Measurements from ENCODE around the gene PRMT5. TPM values are rescaled to one million over a fixed set of nuclear protein-coding genes. Genes with fewer than 3 reads are reported as not detected.

Gene PRMT5
- polyA plus RNA-seq, 3 donors = 30.8 to 46.0 (median 32.7) TPM

DNA sequence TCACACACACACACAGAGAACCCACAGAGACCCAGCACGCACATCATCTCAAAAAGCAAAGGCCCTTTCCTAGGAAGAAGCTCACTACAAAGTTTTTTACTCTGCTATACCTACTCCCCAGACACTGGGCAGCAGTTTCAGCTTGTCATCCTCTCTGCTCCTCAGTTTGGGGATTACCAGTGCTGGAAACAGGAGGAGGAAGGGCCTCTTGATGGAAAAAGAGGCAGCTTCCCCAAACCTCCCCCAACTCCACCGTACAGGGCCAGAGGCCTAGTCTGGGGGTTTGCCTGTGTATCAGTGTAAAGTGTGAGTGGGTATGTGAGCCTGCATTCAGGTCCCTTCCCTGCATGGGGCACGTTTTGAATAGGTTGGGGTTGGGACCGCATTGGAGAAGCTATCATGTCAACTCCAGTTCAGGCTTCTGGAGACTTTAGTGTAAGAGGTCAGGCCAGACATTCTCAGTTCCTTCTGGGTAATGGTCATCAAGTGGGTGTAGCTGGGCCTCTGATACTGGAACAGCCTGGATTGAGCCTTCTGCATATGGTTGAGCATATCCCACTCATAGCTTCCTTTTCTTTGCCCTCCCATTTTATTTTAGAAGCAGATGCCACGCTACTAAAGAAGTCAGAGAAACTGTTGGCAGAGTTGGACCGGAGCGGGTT, 45.0 kb downstream of the PRMT5 start:
- 87 to 89% (median 87%) methylated on average over 7 of the region's 7 CpGs for WGBS, 3 donors
- H3K27ac ChIP-seq (ENCODE audit: low read depth, low read length) = no peak overlapping the region

DNA sequence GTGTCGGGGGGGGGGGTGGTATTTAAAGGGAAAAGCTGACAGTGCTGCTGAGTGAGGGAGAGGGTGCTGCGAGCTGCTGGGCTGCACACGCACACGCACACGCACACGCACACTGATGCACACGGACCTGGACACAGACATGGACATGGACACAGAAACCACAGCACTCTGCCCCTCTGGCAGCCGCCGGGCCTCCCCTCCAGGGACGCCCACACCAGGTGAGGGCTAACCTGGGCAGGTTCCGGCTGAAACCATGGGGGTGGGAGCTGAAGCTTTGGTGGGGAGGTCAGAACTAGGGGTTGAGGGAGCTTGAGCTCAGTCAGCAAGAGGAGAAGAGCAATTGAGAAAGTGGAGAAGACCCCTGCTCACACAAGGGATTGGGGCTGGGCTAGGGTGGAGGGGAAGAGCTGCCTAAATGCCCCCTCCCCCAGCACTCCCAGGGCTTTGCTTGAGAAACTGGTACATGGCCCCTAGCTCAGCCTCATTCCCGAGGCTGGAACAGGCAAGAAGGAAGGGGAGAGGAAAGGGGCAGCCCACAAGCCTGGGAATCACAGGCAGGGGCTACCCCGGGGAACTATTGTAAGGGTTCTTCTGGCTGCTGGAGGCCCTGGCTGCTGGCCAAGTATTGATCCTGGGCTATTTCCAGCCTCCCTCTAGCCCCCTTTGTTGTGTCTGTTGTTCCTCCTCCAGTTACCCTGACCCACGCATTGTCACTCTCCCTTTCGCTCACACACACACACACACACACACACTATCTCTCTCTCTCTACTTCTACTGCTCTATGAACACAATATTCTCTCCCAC, 45.8 kb downstream of the PRMT5 start, which contains the start of gene REM2:
REM2 (plus strand) TSS at position 50 of the 804 bp plus-strand sequence; CDS start at position 116, 66 bp downstream.
- H3K27ac ChIP-seq (ENCODE audit: low read depth, low read length) = no peak within 1 kb of the TSS
- WGBS, 3 donors = 18 to 49% (median 36%) methylated on average over 15 of the region's 15 CpGs

DNA sequence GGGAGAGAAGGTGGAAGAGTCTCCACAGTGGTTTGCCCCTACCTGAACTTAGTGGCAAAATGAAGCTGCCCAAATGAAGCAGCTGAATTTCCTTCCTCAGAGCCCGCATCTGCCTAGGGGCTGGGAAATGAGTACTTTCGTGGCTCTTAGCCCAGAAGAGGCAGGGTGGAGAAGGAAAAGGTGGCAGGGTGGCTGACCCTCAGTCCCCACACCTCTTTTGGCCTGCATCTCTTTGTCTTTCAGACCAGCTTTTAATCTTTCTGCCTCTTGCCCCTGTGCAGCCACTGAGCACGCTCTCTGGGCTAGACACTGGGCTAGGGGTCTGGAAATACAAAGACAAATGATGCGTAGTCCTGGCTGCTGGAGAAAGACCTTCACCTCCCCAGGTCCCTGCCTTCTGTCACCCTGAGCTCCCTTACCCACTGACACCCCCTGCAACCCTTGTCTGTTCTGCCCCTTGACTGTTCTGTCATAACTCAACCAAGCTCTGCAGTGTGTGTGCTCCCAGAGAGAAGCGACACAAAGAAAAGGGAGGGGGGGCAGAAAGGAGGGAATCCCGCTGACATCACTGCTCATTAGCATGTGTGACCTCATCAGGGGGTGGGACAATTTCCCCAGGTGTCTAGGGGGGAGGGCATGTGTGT, 46.5 kb downstream of the PRMT5 start:
- H3K27ac ChIP-seq (ENCODE audit: low read depth, low read length) = no peak overlapping the region
- WGBS, 3 donors = 18 to 35% (median 34%) methylated on average over 6 of the region's 6 CpGs

DNA sequence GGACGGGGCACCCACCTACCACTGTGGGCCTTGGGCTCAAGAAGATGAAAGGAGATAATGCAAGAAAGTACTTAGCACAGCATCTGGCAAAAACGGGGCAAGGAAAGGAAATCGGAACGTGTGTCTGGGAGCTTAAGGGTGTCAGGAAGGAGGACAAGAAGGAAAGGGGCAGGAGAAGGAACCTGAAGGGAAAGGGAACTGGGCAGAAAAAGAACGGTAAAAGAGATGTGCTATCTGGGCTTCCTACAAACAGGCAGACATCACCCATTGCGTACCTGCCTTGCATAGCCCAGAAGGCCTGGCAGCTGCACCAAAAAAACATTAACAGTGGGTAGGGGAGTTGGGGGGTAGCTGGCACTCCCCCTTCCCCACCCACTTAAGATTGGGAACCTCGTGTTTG, 47.1 kb downstream of the PRMT5 start:
- WGBS, 3 donors = 36 to 51% (median 38%) methylated on average over 7 of the region's 7 CpGs
- H3K27ac ChIP-seq (ENCODE audit: low read depth, low read length) = no peak overlapping the region

DNA sequence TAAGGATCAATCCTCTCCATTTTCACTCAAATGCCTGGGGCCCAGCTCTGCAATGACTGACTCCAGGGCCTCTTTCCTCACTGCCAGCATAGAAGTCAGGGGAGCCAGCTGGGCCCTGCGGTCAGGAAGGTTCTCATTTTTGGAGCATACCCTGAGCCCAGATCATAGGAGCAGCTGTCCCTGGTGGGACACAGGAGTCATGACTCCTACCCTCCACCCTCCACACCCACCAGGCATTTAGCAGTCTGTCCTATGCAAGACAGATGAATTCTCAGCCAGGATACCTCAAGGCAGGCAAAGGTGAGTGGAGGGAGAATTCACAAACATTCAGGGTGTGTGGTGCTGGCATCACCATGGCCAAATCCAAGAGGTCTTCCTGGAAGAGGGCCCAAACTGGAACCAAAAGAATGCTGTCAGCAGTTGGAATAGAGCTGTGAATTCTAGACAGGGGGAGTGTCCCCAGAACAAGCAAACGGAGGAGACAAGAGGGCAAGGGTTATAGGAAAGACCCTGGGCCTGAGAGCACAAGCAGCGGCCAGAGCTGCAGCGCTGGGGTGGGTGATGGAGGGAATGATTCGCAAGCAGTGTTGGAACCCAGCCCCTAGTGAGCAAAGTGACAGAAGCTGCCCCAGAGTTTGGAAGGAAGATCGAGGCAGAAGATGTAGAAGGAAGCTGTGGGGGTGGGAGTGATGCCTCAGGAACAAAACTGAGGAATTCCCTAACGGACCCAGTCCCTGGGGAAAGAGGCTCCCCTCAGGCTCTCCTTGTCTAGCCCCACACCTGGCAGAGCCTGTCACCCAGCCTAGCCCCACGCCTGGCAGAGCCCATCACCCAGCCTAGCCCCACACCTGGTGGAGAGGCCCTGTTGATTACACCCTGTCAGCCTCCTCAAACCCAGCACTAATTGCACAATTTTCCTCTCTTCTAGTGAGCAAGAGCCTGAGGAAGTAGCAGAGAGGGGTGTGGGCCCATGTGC, 50.6 kb downstream of the PRMT5 start:
- 68 to 82% (median 72%) methylated on average over 8 of the region's 8 CpGs for WGBS, 3 donors
- H3K27ac ChIP-seq (ENCODE audit: low read depth, low read length) = no peak overlapping the region

DNA sequence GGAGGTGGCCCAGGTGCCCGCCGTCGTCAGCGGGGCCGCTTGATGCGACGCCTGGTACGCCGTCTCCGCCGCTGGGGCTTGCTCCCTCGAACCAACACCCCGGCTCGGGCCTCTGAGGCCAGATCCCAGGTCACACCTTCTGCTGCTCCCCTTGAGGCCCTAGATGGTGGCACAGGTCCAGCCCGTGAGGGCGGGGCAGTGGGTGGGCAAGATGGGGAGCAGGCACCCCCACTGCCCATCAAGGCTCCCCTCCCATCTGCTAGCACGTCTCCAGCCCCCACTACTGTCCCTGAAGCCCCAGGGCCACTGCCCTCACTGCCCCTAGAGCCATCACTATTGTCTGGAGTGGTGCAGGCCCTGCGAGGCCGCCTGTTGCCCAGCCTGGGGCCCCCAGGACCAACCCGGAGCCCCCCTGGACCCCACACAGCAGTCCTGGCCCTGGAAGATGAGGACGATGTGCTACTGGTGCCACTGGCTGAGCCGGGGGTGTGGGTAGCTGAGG, 52.1 kb downstream of the PRMT5 start:
- 93 to 96% (median 93%) methylated on average over 22 of the region's 22 CpGs for WGBS, 3 donors
- no peak overlapping the region for H3K27ac ChIP-seq (ENCODE audit: low read depth, low read length)

DNA sequence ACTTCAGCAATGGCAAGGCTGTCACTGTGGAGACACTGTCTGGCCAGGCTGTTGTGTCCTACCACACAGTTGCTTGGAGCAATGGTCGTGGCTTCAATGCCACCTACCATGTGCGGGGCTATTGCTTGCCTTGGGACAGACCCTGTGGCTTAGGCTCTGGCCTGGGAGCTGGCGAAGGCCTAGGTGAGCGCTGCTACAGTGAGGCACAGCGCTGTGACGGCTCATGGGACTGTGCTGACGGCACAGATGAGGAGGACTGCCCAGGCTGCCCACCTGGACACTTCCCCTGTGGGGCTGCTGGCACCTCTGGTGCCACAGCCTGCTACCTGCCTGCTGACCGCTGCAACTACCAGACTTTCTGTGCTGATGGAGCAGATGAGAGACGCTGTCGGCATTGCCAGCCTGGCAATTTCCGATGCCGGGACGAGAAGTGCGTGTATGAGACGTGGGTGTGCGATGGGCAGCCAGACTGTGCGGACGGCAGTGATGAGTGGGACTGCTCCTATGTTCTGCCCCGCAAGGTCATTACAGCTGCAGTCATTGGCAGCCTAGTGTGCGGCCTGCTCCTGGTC, 53.3 kb downstream of the PRMT5 start:
- WGBS, 3 donors = 95 to 97% (median 96%) methylated on average over 20 of the region's 20 CpGs
- H3K27ac ChIP-seq (ENCODE audit: low read depth, low read length) = no peak overlapping the region

DNA sequence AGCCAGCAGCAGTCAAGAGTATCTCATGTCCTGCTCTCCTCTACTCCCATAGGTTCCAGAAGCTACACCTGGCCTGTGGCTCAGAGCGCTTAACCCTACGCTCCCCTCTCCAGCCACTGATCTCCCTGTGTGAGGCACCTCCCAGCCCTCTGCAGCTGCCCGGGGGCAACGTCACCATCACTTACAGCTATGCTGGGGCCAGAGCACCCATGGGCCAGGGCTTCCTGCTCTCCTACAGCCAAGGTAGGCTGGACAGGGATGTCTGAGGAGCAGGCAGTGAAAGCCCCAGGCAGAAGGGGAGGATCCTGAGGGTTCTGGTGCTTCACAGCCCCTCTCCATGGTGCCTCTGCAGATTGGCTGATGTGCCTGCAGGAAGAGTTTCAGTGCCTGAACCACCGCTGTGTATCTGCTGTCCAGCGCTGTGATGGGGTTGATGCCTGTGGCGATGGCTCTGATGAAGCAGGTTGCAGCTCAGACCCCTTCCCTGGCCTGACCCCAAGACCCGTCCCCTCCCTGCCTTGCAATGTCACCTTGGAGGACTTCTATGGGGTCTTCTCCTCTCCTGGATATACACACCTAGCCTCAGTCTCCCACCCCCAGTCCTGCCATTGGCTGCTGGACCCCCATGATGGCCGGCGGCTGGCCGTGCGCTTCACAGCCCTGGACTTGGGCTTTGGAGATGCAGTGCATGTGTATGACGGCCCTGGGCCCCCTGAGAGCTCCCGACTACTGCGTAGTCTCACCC, 54.0 kb downstream of the PRMT5 start:
- WGBS, 3 donors = 94 to 96% (median 94%) methylated on average over 15 of the region's 15 CpGs
- no peak overlapping the region for H3K27ac ChIP-seq (ENCODE audit: low read depth, low read length)

DNA sequence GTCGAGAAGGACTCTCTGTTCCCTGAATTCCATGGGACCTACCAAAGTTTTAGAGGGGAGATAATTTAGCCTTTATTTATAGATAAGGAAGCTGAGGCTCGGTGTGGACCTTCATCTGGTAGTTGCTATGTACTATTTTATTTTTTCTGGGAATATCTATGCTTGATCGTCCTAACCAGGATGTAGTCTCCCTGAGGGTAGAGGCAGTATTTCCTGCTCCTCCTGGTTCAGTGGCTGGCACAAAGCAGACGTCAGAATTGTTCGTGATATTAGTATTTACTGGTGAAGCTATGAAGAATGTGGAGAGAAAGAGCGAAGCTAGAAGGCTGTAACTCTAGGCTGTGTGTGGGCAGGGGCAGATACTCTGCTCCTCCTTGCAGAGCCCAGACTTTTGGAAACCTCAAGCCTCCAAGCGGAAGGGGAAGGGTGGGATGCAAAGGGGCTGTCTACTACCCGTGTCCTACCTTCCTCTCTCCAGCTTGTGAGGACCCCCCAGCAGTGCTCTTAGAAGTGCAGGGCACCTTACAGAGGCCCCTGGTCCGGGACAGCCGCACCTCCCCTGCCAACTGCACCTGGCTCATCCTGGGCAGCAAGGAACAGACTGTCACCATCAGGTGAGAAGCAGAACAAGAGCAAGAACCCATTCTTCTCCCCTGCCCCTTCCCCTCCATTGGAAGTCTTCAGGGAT, 56.2 kb downstream of the PRMT5 start:
- peak overlapping the region; percentile 94 for H3K27ac ChIP-seq (ENCODE audit: low read depth, low read length)
- 43 to 56% (median 53%) methylated on average over 10 of the region's 10 CpGs for WGBS, 3 donors

DNA sequence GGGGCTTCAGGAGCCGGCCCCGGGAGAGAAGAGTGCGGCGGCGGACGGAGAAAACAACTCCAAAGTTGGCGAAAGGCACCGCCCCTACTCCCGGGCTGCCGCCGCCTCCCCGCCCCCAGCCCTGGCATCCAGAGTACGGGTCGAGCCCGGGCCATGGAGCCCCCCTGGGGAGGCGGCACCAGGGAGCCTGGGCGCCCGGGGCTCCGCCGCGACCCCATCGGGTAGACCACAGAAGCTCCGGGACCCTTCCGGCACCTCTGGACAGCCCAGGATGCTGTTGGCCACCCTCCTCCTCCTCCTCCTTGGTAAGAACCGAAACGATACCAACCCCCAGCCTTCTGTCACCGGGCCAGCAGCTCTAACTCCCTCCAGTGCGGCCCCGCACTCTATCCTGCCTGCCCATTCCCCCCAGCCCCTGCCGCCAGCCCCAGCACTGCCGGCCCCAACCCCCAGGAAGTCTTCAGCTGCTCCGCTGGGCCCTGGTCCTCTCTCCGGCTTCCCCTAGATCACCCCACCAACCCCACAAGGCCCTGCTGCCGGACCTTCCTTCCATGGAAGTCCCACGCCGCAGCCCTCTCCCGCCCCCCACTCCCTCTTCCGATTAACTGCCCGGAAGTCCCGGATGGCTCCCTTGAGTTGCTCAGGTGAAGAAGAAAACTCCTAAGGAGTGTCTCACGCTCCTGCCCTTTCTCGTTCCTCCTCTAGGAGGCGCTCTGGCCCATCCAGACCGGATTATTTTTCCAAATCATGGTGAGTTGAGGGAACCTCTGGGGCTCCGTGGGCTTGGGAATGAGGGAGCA, 56.9 kb downstream of the PRMT5 start:
- whole genome bisulfite sequencing, 3 donors = 0% methylated on average over 40 to 45 of the region's 45 CpGs
- peak overlapping the region; percentile 94 for H3K27ac ChIP-seq (ENCODE audit: low read depth, low read length)

DNA sequence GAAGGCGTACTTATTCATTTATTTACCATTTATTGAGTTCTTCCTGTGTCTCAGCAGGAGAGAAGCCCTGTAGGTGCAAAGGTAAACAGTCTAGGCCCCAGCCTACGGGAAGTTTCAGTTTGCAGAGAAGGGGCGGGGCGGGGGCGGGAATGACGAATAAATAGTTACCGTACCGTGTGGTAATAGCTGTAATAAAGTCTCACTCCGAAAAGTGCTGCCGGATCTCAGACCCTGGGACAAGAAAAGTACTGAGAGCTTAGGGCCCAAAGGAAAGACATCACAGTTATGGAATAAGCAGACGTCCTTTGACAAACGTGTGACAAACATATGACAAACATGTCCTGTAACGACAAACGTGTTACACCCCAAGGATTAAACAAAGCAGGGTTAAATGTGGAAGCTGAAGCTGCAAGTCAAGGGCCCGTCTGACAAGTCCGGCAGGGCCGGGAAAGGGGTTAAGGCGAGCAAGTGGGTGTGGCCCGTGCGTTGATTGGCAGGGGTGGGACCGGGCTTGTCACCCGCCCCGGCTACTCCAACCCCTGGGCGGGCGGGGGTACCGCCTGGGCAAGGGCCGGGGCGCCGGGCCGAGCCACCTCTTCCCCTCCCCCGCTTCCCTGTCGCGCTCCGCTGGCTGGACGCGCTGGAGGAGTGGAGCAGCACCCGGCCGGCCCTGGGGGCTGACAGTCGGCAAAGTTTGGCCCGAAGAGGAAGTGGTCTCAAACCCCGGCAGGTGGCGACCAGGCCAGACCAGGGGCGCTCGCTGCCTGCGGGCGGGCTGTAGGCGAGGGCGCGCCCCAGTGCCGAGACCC, 57.7 kb downstream of the PRMT5 start, which contains the start of gene LRP10:
LRP10 (plus strand) TSS at position 517 of the 809 bp plus-strand sequence. CDS start 564 bp downstream, outside the sequence.
- WGBS, 3 donors = 1% methylated on average over 43 to 50 of the region's 50 CpGs
- H3K27ac ChIP-seq (ENCODE audit: low read depth, low read length) = peak within 1 kb of the TSS; percentile 94

DNA sequence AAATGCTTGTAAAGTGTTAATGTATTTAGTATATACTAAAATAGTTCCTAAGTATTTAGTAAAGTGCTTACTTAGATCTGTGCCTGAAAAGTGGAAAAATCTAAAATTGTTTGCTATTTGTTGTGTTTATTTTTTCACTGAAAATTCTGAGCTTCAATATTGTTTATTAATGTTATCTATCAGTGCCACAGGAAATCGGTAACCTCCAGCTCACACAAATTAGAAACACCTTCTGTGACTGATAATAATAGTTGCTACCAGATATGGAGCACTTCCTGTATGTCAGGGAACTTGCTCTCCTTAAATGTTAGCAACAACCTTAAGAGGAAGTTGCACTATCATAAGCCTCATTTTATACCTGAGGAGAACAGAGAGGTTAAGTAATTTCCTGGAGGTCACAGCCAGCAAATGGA, 58.4 kb downstream of the PRMT5 start:
- H3K27ac ChIP-seq (ENCODE audit: low read depth, low read length) = peak overlapping the region; percentile 94
- 2 to 3% (median 3%) methylated on average over 1 of the region's 1 CpG for WGBS, 3 donors

Data from adipose tissue (tissue), 3 donors.